Sigmoid colon (tissue), 7 donors: Measurements from ENCODE around the gene HUS1B. TPM values are rescaled to one million over a fixed set of nuclear protein-coding genes. Genes with fewer than 3 reads are reported as not detected.
"Not testable (repeated sequence)": the region's sequence is repeated elsewhere in the genome, so short reads cannot be mapped to it uniquely, and the experiment has no call there.

ENCODE experiments used
- DNase-seq: peaks from one replicate; pipeline ENCODE4 v3.0.0-alpha.2; 2019
- H3K27ac ChIP-seq, 4 donors: fragments of 200-600 bp; sonication (generic); one replicate each; pipeline ENCODE4 v1.5.1; 2016 to 2019; ENCODE audit warnings: mild to moderate bottlenecking in 1 of 4
- H3K27me3 ChIP-seq, 3 donors: fragments of 200-600 bp; sonication (generic); one replicate each; pipeline ENCODE4 v1.5.1; 2019; ENCODE audit warnings: mild to moderate bottlenecking in 1 of 3
- H3K36me3 ChIP-seq, 4 donors: fragments of 200-600 bp; sonication (generic); one replicate each; pipeline ENCODE4 v1.5.1; 2016 to 2019
- H3K4me1 ChIP-seq, 4 donors: fragments of 200-600 bp; sonication (generic); one replicate each; pipeline ENCODE4 v1.5.1; 2017 to 2019
- H3K4me3 ChIP-seq, 4 donors: fragments of 200-600 bp; sonication (generic); one replicate each; pipeline ENCODE4 v1.5.1; 2017 to 2019; ENCODE audit warnings: mild to moderate bottlenecking in 2 of 4, moderate library complexity in 1 of 4
- H3K9me3 ChIP-seq, 4 donors: fragments of 200-600 bp in 3 of 4; sonication (generic) in 3 of 4; one replicate each; pipeline versions ENCODE4 v1.5.1 to v1.6.1; 2013 to 2019
- EP300 ChIP-seq, 4 donors: sonication (generic); formaldehyde crosslinking; IDR thresholded peaks; one replicate each; pipeline ENCODE4 v1.6.1; 2017; ENCODE audit warnings: antibody characterized with exemption in 4 of 4
- POLR2A ChIP-seq, 2 donors: fragments of 450-650 bp; IDR thresholded peaks; one replicate each; pipeline ENCODE4 v1.6.1; 2016; ENCODE audit warnings: antibody characterized with exemption in 2 of 2, mild to moderate bottlenecking in 2 of 2, moderate library complexity in 2 of 2
- POLR2AphosphoS5 ChIP-seq, 4 donors: sonication (generic); formaldehyde crosslinking; IDR thresholded peaks; one replicate each; pipeline ENCODE4 v1.6.1; 2017; ENCODE audit warnings: antibody characterized with exemption in 4 of 4
- WGBS, 2 donors: extraction: QIAGEN DNeasy Blood & Tissue Kit; methylation state at CpG; one replicate each; pipeline ENCODE4 v1.1.7; 2013; 5-methylcytosine and 5-hydroxymethylcytosine counted together
- intact Hi-C: fragments of 100-400 bp; cut with DNase I; formaldehyde crosslinking; loops from one replicate; pipeline ENCODE4 v1.15.1; 2023
- polyA plus RNA-seq, 3 donors: library from polyadenylated mRNA; stranded (reverse); fragments of 200-250 nt; gene quantifications; one replicate each; pipeline ENCODE4 v1.2.3, GENCODE V29; 2013
- total RNA-seq, 4 donors: library from RNA; depleted of rRNA; stranded (reverse); fragments of >200 nt; gene quantifications; one replicate each; pipeline ENCODE4 v1.1.0, GENCODE V29; 2016
- TF ChIP-seq, protein P1 (sequence below), 4 experiments: fragments of 450-650 bp in 3 of 4; fragments of 200-600 bp in 1 of 4; IDR thresholded peaks; one replicate each; pipeline ENCODE4 v1.5.1; 2016 to 2019; ENCODE audit warnings: antibody characterized with exemption in 4 of 4, mild to moderate bottlenecking in 3 of 4, moderate library complexity in 2 of 4
- donor health status: healthy with polysubstance abuse.
- donor health status: Bipolar disorder and iron deficiency.
- donor health status: healthy.

Gene HUS1B
- total and polyA plus RNA-seq, 7 donors: 0.36 to 3.6 (median 0.71) TPM; not detected in 2

DNA sequence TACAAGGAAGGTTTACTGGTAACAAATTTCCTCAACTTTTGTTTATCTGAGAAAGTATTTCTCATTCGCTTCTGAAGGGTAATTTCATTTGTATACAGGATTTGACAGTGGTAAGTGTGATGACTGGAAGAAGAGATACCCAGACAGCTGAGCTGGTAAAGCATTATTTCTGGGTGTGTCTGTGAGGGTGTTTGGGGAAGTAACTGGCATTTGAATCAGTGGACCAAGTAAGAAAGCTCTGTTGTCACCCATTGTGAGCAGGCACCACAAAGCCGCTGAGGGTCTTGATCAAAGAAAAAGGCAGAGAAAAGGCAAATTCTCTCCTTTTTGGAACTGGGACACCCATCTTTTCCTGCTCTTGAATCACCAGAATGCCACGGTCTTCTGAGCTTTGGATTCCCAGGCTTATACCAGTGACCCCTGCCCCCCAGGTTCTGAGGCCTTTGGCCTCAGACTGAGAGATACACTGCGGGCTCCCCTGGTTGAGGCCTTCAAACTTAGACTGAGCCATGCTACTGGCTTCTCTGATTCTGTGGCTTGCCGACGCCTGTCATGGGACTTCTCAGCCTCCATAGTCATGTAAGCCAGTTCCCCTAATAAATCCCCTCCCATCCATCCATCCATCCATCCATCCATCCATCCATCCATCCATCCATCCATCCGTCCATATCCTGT, 10.5 kb upstream of the HUS1B start:
- H3K4me3 ChIP-seq: no peak overlapping the region
- peaks cover 0 to 3% (median 0%) of the 10 kb centered on the region in 4 donors for H3K9me3 ChIP-seq
- DNase-seq: no peak
- H3K4me1 ChIP-seq: no peaks in the 10 kb centered on the region
- no peaks in the 10 kb centered on the region for H3K27me3 ChIP-seq
- no peak for TF ChIP-seq EP300 (IDR thresholded peaks at IDR 0.05)
- no peak for TF ChIP-seq POLR2A (IDR thresholded peaks at IDR 0.05)
- TF ChIP-seq POLR2AphosphoS5 (IDR thresholded peaks at IDR 0.05): no peak
- TF ChIP-seq, protein P1, sequence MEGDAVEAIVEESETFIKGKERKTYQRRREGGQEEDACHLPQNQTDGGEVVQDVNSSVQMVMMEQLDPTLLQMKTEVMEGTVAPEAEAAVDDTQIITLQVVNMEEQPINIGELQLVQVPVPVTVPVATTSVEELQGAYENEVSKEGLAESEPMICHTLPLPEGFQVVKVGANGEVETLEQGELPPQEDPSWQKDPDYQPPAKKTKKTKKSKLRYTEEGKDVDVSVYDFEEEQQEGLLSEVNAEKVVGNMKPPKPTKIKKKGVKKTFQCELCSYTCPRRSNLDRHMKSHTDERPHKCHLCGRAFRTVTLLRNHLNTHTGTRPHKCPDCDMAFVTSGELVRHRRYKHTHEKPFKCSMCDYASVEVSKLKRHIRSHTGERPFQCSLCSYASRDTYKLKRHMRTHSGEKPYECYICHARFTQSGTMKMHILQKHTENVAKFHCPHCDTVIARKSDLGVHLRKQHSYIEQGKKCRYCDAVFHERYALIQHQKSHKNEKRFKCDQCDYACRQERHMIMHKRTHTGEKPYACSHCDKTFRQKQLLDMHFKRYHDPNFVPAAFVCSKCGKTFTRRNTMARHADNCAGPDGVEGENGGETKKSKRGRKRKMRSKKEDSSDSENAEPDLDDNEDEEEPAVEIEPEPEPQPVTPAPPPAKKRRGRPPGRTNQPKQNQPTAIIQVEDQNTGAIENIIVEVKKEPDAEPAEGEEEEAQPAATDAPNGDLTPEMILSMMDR (IDR thresholded peaks at IDR 0.05): no peak
- no peak overlapping the region for H3K27ac ChIP-seq
- peaks cover 0 to 12% (median 0%) of the 10 kb centered on the region in 4 donors for H3K36me3 ChIP-seq
- 88 to 90% methylated on average over 1 of the region's 7 CpGs for WGBS, 2 donors
- intact Hi-C loops: no loop called here

DNA sequence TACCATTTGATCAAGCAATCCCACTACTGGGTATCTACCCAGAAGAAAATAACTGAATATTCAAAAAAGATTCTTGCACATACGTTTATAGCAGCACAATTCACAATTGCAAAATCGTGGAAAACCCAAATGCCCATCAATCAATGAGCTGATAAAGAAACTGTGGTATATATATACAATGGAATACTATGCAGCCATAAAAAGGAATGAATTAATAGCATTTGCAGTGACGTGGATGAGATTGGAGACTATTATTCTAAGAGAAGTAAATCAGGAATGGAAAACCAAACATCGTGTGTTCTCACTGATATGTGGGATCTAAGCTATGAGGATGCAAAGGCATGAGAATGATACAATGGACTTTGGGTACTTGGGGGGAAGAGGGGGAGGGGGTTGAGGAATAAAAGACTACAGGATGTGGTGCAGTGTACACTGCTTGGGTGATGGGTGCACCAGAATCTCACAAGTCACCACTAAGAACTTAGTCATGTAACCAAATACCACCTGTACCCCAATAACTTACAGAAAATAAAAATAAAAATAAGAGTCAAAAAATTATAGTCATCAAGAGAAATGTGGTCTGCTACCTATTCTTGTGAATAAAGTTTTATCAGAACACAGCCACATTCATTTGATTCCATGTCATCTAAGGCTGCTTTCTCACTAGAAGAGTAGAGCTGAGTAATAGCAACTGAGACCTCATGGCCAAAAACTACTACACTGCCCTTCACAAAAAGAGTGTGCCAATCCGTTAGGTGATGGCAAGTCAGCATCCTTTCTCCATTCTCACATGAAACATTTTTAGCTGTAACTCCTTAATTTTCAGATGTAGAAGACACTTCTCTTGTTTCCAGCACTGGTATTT, 8.7 kb upstream of the HUS1B start:
- Histone ChIP-seq H3K36me3 (peaks cover 0 to 12% (median 0%) of the 10 kb centered on the region in 4 donors), H3K4me1 (no peaks in the 10 kb centered on the region), H3K27ac (no peak overlapping the region), H3K4me3 (no peak overlapping the region), H3K27me3 (no peaks in the 10 kb centered on the region), H3K9me3 (peaks cover 0 to 3% (median 0%) of the 10 kb centered on the region in 4 donors)
- TF ChIP-seq, protein P1 (IDR thresholded peaks at IDR 0.05): no peak
- TF ChIP-seq POLR2A (IDR thresholded peaks at IDR 0.05) (no peak), EP300 (IDR thresholded peaks at IDR 0.05) (no peak), POLR2AphosphoS5 (IDR thresholded peaks at IDR 0.05) (no peak)
- no peak for DNase-seq
- 93 to 94% methylated on average over 5 of the region's 5 CpGs for WGBS, 2 donors
- intact Hi-C loops: no loop called here

DNA sequence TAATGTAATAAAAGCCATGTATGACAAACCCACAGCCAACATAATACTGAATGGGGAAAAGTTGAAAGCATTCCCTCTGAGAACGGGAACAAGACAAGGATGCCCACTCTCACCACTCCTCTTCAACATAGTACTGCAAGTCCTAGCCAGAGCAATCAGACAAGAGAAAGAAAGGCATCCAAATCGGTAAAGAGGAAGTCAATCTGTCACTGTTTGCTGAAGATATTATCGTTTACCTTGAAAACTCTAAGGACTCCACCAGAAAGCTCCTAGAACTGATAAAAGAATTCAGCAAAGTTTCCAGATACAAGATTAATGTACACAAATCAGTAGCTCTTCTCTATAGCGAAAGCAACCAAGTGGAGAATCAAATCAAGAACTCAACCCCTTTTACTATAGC, 6.9 kb upstream of the HUS1B start:
- H3K9me3 ChIP-seq, intact Hi-C loops, DNase-seq, H3K27ac ChIP-seq, H3K36me3 ChIP-seq, H3K4me1 ChIP-seq, H3K27me3 ChIP-seq, H3K4me3 ChIP-seq: not testable (repeated sequence)
- 60 to 66% methylated on average over 4 of the region's 4 CpGs for WGBS, 2 donors

DNA sequence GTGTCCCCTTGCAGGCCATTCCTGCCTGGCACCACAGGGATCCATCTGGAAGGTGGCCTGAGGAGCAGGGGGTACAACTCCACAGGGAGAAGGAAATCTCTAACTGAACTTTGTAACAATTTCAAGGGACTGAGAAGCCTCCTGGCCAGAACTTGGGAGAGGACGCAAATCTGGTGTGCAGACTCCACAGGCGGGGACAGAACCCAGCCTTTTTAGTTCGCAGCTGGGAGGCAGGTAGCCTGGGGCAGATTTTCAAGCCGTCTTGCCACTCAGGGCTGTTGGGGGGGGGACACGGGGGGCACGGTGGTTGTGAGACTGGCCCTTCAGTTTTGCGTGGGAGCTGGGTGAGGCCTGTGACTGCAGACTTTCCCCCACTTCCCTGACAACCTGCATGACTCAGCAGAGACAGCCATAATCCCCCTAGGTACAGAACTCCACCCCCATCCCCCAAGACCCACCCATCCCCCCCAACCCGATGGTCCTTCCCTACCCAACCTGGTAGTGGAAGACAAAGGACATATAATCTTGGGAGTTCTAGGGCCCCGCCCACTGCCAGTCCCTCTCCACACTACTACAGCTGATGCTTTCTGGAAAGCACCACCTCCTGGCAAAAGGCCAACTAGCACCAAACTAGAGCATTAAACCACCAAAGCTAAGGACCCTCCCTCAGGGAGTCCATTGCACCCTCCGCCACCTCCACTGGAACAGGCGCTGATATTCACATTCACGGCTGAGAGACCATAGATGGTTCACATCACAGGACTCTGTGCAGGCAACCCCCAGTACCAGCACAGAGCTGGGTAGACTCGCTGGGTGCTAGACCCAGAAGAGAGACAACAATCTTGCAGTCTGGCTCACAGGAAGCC, 3.0 kb upstream of the HUS1B start:
- Histone ChIP-seq H3K4me1 (peaks cover 0 to 17% (median 10%) of the 10 kb centered on the region in 4 donors), H3K4me3 (no peak overlapping the region), H3K9me3 (no peaks in the 10 kb centered on the region), H3K27me3 (no peaks in the 10 kb centered on the region), H3K36me3 (peaks cover 0 to 10% (median 4%) of the 10 kb centered on the region in 4 donors), H3K27ac (no peak overlapping the region)
- intact Hi-C loops: no loop called here
- 78 to 80% methylated on average over 13 of the region's 13 CpGs for WGBS, 2 donors
- TF ChIP-seq POLR2AphosphoS5 (IDR thresholded peaks at IDR 0.05) (no peak), POLR2A (IDR thresholded peaks at IDR 0.05) (no peak), EP300 (IDR thresholded peaks at IDR 0.05) (no peak)
- TF ChIP-seq, protein P1 (IDR thresholded peaks at IDR 0.05): no peak
- DNase-seq: no peak
